KG1 (cell line): Measurements from ENCODE around the gene RHOJ.
"Not testable (repeated sequence)": the region's sequence is repeated elsewhere in the genome, so short reads cannot be mapped to it uniquely, and the experiment has no call there.

Experiments
- DNase-seq: peaks from one replicate; lab custom pipeline; 2025; lab: John Stamatoyannopoulos, UW

Gene RHOJ

DNA sequence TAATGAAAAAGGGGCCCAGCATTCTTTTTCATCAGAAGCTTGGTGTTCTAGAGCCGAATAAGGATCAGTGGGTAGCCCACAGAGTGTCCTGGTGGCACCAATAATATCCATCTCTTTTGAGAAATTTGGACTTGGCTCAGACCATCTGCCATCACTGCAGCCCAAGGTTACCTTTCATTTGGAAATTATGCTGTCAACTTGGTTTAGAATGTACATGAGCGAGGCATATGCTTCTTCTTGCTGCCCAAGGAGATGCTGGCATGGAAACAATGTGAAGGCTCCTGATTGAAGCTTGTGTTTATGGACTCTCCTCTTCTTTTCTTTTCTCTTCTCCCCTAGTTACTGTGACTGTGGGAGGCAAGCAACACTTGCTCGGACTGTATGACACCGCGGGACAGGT is 64.5 kb downstream of the RHOJ start:
- DNase-seq = no peak

DNA sequence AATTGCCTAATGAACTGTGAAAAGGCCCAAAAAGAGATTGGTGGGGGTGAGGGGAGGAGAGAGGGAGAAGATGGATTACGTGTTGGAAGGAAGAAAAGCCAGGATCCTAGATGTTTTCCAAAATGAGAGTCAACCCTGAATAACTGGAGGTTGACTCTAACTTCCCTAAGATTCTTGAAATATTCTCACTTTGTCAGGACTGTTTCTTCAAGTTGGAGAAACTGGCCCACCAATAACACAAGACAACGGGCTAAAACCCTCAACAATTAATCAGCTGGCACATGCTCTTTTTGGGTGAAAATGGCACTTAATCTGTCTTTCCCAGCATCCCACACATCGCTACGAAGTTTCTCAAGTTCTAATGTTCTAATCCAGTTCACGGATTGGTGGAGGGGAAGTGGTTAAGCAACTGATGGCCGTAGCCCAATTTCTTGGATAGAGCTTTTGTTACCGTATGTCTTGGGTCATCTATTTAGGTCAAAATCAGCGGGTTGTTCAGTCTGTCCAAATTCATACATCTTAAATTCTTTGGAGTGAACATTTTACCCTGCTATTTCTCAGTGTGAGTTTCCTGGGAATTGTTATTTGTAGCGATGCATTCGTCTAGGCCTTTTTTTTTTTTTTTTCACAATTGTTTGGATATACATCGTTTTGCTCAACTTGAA is 65.5 kb downstream of the RHOJ start:
- DNase-seq = no peak

DNA sequence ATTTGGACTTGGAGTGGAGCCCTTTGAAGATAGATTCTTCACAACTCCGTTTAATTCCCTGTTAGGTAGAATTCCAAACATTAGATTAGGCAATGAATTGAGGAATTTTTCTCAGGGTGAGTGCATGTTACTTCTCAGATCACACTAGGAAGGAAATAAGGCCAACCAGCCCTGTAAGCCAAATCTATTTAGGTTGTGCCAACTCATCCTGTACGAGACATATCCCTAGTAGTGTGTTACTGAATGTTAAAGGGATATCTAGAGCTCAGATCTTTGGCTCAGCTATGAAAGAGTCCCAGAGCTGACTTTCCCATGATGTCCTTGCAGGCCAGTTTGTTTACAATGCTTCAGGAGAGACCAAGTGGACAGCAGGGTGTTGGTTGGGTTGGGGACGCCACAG is 68.9 kb downstream of the RHOJ start:
- DNase-seq = no peak

DNA sequence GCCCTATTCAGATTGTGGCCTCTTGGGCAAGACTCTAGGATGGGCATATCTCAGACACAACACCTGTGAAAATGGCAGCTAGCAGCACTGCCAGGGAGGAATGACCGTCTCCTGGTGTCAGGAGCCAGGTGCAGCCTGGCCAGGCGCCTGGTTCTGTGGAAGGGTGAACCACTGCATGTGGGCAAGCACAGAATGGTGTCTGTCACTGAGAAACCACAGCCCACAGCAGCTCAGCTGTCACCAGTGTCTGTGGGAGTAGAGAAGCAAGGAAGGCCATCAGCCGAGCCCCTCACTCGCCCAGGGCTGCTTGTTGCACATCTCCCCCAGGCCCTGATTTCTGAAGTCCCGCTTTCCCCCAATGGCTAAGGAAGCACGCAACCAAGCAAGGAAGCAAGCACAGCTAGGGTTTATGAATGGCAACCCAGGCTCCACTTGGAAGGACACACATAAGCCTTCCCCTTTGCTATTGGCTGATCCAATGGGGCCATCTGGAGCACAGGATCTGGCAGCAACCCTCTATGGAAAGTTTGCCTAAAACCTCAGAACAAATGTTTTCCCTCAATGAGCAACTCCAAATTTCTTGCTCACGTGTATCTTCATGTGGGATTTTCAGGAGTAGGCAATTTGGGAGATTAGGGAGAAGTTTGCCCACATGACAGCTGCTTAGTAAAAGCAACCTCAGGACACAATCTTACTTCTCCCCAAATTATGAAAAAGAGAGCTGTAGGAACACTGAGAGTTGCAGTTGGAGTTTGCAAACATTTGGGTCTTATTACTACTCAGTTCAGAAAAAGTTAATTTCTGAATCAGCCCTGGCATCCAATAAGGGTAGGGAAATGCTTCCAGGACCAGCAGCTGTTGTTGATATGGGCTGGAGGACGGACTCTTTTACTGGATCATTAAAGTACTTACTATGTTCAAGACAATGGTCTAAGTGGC is 69.7 kb downstream of the RHOJ start:
- no peak for DNase-seq

DNA sequence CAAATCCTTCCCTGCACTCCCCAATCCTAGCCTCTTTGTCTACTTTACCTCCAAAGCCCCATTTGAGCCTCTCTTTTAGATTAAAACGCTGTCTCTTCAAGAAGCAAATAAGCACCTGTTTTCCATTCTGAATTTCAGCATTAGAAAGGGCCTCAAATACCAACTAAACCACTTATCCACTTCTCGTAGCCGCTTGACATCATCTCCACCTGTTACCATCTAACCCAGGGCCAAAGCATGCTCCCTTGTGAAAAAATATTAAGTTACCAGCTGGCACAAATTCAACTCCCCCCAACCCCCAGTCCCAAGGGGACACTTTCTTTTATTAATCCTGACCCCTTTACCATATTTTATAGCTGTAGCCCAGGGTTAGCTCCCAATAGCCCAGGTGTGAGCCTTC is 71.4 kb downstream of the RHOJ start:
- DNase-seq = no peak

DNA sequence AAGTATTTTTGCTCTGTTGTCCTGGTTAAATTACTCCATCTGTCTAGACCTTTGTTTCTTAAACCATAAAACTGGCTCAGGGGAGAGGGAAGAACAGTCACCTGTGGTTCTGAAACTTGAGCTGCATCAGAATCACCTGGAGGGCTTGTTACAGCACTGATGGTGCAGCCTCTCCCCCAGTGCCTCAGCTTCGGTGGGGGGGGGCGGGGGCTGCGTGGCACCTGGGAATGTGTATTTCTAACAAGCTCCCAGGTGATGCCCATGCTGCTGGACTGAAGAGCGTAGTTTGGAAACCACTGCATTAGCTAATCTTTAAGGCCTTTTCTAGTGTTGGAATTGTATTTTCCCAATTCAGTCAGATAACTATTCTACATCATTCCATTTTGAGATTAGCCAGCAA is 71.8 kb downstream of the RHOJ start:
- DNase-seq = no peak

DNA sequence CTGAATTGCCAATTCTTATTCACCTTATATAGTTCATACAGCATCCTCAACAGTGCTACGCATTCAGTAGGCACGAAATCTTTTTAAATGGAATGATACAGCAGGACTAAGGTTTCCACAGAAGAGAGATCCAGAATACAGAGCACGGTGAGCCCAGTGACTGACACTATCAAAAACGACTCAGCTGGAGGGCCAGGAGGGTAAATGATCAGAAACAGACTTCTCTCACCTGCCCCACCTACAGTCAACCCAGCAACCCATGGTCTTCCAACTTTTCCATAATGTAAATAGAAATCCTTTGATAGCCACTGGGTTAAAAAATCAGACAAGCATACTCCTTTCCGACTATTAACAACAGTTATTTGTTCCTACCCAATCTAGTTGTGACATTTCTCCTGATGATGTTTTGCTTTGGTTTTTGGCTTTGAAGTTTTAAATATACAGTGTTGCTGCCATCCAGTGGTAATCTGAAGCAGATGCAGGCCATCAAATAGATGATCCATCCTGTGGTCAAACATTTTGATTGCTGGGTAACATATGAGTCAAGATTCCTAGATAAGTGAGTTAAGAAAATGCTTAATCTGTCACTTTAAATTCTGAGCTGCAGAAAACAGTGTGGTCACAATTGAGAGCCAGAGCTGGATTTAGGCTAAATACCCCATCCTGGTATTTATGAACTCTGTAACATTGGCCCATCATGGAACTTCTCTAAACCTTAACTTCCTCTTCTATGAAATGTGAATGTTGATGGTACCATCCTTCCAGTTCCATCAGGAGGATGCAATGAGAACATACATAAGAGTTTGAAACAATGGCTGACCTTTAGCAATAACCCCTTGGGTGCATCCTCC is 72.5 kb downstream of the RHOJ start:
- DNase-seq = no peak

DNA sequence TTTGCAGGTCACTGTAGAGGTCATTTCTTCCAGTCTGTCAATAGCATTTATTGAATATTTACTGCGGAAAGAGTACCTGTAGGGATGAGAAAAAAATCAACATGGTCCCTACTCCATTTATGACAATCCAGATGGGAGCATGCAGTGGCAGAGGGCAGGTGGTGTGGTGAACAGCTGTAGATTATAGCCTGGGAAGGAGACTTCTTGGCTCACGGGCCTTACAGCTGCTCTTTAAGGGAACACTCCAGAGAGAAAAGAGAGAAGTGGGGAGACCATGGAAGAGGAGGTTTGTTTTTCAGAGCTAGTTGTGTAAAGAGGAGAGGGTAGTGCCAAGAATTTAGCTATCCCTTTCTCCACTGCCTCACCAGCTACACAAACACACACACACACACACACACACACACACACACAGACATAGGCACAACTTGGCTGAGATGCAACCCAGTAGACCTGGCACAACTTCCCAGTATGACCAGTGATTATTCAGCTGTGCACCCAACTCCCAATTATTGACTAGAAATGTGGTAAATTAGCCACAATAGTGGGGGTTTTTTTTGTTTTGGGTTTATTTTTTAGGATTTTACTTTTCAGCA is 73.4 kb downstream of the RHOJ start:
- no peak for DNase-seq

DNA sequence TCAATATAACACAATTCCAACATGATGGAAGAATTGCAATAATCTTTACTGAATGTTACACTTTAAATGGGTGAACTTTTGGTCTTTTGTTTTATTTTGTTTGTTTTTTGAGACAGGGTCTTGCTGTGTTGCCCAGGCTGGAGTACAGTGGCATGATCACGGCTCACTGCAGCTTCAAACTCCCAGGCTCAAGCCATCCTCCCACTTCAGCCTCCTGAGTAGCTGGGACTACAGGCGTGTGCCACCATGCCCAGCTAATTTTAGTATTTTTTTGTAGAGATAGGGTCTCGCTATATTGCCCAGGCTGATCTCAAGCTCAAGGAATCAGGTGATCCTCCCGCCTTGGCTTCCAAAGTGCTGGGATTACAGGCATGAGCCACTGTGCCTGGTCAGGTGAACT is 75.7 kb downstream of the RHOJ start:
- DNase-seq = not testable (repeated sequence)

DNA sequence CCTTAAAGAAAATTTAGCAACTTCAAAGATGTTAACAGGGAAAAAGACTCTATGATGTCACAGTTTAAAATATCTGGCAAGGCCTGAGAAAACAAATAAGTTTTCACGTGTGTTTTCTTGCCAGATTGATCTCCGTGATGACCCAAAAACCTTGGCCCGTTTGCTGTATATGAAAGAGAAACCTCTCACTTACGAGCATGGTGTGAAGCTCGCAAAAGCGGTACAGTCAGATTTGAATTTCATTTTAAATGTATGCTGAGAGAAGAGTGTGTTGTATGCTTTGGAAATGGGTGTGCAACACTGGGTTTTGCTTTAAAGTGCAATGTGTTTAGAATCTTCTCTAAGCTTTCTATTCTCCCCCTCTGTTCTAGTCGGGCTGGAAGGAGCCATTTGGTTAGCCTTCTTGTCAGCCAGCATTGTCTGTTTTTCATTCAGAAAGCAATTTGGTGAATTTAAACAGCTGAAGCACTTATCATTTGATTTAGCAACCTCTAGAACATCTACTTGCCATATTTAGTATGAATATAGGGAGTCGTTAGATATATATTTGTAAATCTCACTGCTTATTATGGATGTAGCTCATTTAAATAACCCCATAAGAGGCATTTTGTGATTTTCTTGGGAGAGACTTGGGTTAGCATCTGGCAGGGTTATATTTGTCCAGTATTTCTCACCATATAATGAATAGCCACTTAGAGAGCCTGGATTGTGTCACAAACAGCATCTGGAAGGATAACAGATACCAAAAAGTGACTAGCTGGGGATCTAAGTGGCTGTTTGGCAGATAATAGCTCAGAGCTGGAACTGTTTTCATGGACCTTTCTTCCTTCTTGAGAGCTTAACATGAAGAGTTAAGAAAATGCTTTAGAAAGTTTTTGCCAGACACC is 79.0 kb downstream of the RHOJ start:
- DNase-seq = no peak

DNA sequence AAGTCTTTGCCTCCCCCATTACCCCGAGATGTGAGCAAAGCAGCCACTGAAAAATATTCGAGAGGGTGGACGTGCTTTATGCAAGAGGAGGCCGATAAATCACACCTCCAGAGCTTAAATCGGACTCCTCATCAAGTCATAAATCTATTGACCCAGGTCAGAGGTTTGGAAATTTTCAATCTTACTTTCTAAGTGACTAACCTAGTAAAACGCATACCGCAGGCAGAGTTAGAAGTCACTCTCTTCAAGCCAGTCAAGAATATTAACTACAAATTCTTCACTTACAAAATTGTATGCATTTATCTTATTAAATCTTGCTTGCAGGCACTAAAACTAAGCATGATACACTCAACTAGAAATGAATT is 79.6 kb downstream of the RHOJ start:
- DNase-seq = no peak

DNA sequence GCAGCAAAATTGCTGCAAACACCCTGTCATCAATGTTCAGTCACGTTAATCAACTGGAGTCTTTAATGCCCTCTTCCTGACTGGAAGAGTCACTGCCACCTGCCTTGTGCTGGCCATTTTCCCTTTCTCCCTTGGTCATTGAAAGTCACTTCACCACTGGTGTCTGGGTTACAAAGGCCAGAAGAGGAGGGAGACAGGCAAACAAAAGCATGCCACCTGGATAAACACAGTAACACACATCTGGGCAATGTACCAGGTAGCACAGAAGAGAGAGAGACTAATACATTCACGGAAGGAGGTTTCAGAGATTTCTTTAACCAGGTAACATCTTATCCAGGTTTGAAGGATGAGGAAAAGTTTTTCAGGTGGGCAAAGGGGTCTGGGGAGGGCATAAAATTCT is 81.8 kb downstream of the RHOJ start:
- DNase-seq = no peak

DNA sequence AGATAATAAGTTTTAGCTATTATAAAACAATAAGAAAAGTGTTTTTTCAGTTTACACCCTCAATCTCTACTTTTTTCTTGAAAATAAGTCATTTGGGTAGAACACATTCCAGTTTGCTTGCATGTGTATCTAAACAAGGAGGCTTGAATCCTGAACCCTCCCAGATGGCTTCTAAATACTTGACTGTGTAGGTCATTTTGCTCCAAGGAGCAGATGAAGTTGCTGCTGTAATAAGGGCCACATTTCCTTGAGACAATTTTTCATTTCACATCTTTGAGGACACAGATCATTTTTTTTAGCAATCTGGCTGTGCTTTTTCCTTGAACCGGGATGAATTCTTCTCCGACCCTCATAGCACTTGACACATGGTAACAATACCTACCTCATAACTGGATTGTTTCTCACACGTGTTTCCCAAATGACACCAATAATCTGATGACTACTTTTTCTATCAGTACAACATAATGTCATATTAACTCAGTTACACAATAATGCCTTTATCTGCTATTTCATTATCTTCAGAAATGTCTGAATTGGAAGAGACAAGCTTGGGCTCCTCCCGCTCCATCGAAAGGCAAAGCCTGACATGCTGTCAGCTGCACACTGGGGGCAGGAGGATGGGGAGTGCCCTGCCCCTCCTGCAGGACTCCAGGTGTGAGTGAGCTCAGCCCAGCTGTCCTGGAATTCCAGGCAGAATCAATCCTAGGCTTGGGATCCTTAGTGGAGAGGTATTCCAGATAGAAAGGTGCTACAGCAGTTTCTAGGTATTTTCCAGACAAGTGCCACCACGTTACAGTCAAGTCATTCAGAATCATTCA is 83.6 kb downstream of the RHOJ start:
- no peak for DNase-seq

DNA sequence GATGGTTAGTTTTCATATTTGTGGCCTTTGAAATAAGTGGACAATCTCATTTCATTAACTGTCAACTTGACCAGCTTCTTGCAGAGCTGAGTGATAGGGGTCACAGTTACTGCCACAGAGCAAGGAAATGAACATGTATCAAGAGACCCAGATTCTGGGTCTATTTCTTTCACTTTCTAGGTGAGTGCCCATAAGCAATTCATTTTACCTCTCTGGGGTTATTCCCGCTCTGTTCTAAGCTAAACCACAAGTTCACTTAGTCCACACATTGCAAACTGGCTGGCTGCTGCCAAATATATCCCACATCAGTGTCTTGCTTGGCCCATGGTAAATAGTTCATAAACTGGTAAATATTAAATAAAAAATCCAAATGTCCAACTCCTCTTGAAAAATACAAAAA is 84.6 kb downstream of the RHOJ start:
- no peak for DNase-seq

DNA sequence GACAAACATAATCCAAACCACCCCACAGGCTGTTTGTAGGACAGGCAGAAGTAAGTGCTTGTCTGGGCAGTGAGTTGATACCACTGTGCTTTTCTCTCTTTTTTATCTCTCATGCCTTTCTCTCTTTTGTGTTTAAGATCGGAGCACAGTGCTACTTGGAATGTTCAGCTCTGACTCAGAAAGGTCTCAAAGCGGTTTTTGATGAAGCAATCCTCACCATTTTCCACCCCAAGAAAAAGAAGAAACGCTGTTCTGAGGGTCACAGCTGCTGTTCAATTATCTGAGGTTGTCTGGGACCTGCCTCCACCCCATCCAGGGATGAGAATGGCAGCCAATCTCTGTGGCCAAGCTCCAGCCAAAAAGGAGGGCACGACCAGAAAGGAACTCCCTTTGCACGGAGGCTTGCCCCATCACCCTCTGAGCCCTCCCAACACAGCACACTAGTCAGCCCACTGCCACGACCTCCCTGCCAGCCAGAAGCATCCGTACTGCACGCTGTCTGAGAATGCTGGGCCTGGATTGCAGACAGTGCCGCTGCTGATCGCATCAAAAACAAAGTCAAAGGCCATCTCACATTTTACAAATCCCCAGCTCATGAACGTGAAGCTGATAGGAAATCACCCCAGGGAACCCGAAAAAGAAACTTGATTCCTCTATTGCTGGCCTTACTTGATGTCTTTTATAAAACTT is 86.6 kb downstream of the RHOJ start:
- no peak for DNase-seq

DNA sequence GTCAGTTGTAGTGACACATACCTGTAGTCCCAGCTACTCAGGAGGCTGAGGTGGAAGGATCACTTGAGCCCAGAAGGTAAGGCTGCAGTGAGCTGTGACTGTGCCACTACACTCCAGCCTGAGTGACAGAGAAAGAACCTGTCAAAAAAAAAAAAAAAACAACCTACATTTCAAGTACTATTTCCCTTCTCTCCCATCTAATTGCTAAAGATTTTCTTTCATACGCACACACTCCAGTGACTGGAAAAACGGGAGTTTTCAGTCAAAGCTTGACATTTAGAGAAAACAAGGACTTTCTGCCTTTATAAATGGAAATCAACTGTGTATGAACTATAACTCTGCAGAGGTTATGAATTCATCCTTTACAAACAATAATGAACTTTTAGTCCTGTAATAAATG is 88.6 kb downstream of the RHOJ start:
- DNase-seq = no peak

DNA sequence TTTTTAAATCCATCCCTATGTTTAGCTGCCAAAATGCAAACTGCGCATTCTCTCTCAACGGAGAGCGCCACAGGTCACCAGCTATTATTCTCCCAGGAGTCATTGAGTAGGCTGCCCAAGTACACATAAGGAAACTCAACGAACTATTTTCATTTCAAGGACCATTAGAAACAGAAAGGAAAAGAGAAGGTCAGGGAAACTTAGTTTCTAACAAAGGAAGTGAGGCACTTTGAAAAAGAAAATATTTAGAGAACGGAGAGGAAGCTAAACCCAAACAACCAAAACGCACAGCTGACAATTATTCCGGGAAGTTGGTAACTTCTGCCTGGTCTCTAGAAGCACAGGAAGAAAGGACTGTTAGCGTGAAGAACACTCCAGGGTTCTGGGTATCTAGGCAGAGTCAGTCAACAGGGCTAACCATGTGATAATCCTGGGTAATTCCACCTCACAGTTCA is 91.0 kb downstream of the RHOJ start:
- no peak for DNase-seq

DNA sequence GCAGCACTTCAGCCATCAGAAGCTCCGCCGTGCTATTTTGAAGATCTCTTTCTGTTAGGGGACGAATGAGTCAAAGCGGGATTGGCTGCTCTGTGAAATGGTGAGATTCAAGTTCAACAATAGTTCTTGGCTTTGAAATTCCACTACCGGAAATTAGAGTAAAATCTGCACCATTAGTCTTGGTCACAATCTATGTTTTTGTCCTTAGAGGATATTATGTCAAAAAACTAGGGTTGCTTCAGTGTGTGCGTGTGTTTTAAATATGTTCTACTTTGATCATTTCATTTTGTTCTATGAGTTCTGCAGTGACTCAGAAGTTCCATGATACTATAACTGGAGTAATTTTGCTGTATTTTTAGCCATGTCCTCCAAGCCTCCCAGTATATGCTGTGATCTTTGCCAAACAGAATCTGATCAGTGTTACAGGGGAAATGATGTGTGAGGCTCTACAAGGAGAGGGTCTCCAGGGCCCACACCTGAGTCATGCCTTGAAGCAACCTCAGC is 91.9 kb downstream of the RHOJ start:
- DNase-seq = no peak

DNA sequence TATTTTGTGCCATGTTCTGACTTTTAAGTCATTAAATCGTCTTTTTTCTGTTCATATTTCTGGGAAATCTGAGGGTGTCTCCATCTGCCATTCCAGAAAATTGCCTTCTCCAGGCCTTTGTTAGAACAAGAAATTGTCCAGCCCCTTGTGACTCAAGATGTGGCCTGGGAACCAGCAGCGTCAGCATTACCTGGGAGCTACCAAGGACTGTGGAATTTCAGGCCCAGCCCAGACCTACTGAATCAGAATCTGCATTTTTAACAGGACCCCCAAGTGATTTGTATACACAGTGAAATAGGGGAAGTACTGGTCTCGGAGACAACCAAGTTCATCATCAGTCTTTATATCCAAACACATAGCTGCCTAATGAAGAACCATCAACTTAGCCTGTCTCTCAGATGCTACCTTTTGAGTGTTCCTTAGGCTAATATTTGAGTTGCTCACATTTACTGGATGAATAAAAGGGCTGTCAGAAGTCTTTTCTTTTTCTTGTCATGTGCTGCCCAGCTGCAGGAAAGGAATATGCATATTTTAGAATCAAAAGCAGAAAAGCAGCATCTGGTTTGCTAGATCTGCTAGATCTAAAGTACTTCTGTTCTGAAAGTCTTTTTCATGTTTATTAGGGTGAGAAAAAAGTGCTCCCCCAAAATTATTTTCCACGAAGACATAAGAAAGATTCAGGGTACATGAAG is 93.3 kb downstream of the RHOJ start:
- DNase-seq = no peak
